Thoracic aorta (tissue), 2 donors: ENCODE measurements around the gene ST6GALNAC5. TPM values are rescaled to one million over a fixed set of nuclear protein-coding genes. Genes with fewer than 3 reads are reported as not detected.

Source experiments
- ATAC-seq: fragments of 150-250 bp; one replicate; pipeline ENCODE4 v1.8.0; 2017; ENCODE audit warnings: low read depth; ENCODE audit not compliant: insufficient number of reproducible peaks, low FRiP score
- DNase-seq: peaks from one replicate; pipeline ENCODE4 v3.0.0-alpha.2; 2020; ENCODE audit warnings: low spot score
- H3K27ac ChIP-seq, 2 donors: fragments of 200-600 bp; sonication (generic); 1 replicate in 1 of 2; 2 replicates in 1 of 2; pipeline ENCODE4 v1.5.1; 2016; ENCODE audit warnings: mild to moderate bottlenecking in 2 of 2, moderate library complexity in 2 of 2
- H3K27me3 ChIP-seq: fragments of 200-600 bp; sonication (generic); replicated peaks from 2 replicates; pipeline ENCODE4 v1.6.0; 2016; ENCODE audit warnings: mild to moderate bottlenecking; ENCODE audit not compliant: insufficient read depth
- H3K36me3 ChIP-seq: fragments of 200-600 bp; sonication (generic); one replicate; pipeline ENCODE4 v1.5.1; 2016
- H3K4me1 ChIP-seq, 2 donors: fragments of 200-600 bp; sonication (generic); 1 replicate in 1 of 2; 2 replicates in 1 of 2; pipeline versions ENCODE4 v1.5.1 to v1.6.0; 2016; ENCODE audit warnings: low read depth in 2 of 2, mild to moderate bottlenecking in 1 of 2; ENCODE audit not compliant: control insufficient read depth in 1 of 2
- H3K4me3 ChIP-seq: fragments of 200-600 bp; sonication (generic); 2 replicates; pipeline ENCODE4 v1.5.1; 2016; ENCODE audit warnings: mild to moderate bottlenecking
- H3K9me3 ChIP-seq: fragments of 200-600 bp; sonication (generic); 2 replicates; pipeline ENCODE4 v1.5.1; 2016
- total RNA-seq, 2 donors: library from RNA; depleted of rRNA; stranded (reverse); fragments of >200 nt; gene quantifications; one replicate each; pipeline versions ENCODE4 v1.1.0 to v1.2.3, GENCODE V29; 2016
- TF ChIP-seq, protein P1 (sequence below): fragments of 200-600 bp; sonication (generic); IDR thresholded peaks from one replicate; pipeline ENCODE4 v1.5.1; 2019; ENCODE audit warnings: antibody characterized with exemption

The ST6GALNAC5 gene
- total RNA-seq, 2 donors from 2014 or later: 7.2 to 19.8 TPM

DNA sequence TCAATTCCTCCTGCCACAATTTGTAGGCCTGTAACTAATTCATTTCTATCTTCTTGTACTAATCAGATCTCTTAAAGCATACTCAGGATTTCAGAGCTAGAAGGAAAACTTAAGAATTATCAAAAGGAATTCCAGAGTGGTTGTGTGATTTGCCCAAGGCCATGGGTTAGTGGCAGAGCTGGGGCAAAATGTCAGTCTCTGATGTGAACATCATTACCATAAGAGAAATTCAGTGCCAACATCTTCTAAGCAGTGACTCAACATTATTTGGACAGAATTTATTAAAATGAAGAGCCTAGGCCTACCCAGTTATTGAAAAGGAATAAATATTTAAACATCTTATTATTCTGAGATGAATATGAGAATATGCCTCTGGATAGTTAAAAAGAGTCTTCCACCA lies 14.5 kb downstream of the ST6GALNAC5 start:
- TF ChIP-seq, protein P1, sequence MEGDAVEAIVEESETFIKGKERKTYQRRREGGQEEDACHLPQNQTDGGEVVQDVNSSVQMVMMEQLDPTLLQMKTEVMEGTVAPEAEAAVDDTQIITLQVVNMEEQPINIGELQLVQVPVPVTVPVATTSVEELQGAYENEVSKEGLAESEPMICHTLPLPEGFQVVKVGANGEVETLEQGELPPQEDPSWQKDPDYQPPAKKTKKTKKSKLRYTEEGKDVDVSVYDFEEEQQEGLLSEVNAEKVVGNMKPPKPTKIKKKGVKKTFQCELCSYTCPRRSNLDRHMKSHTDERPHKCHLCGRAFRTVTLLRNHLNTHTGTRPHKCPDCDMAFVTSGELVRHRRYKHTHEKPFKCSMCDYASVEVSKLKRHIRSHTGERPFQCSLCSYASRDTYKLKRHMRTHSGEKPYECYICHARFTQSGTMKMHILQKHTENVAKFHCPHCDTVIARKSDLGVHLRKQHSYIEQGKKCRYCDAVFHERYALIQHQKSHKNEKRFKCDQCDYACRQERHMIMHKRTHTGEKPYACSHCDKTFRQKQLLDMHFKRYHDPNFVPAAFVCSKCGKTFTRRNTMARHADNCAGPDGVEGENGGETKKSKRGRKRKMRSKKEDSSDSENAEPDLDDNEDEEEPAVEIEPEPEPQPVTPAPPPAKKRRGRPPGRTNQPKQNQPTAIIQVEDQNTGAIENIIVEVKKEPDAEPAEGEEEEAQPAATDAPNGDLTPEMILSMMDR: no peak
- Histone ChIP-seq H3K36me3 (no peaks in the 10 kb centered on the region), H3K4me1 (no peaks in the 10 kb centered on the region), H3K9me3 (no peaks in the 10 kb centered on the region), H3K27me3 (no peaks in the 10 kb centered on the region), H3K27ac (no peak overlapping the region), H3K4me3 (no peak overlapping the region)
- ATAC-seq: no peak
- no peak for DNase-seq

DNA sequence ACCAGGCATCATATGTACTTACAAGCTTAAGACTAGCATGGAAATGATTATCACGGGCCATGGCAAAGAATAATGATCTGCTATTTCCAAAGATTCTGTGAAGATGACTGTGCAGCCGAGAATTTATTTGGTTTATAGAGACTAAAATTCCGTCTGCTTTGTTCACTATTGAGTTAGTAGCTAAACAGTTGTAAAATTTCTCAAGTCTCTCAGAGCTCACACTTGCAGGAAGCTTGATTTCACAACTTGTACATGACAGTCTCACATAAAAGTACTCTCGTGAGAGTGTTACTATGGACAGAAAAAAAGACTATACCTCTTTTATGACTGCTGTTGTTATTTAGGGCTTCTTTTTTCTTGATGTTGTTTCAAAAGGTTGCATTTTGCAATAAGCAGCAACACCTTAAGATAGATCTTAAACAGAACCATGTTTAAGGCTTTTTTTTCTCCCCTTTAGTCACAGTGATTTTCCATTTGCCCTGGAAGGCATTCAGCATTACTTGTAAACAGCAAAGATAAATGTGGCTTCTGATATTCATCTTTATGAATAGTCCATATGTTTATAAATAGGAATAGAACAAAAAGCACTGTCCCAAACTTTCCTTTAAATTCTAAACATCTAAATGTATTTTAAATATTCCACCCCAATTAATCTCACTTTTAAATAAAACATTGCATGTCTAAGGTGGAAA lies 24.8 kb downstream of the ST6GALNAC5 start:
- no peaks in the 10 kb centered on the region for H3K9me3 ChIP-seq
- DNase-seq: no peak
- H3K27ac ChIP-seq: no peak overlapping the region
- H3K36me3 ChIP-seq: no peaks in the 10 kb centered on the region
- H3K27me3 ChIP-seq: no peaks in the 10 kb centered on the region
- H3K4me1 ChIP-seq: no peaks in the 10 kb centered on the region
- TF ChIP-seq, protein P1: no peak
- no peak for ATAC-seq
- H3K4me3 ChIP-seq: no peak overlapping the region

DNA sequence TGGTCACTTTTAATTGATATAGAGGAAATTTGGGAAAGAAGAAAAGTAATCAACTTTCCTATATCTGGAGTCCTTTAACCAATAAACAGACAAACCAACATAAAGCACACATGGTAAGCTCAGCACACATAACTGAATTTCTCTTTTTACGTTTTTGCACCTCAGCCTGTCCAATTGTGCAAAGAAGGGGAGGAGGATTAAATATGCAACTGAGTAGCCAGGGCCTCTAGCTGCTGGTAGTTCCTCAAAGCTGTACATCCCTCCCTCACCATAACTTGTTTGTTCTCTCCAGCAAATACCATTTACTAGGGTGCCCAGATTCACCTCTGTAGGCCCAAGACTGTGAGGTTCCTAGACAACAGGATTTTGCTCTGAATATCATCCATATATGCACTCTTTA lies 25.4 kb downstream of the ST6GALNAC5 start:
- Histone ChIP-seq H3K4me1 (no peaks in the 10 kb centered on the region), H3K36me3 (no peaks in the 10 kb centered on the region), H3K27ac (no peak overlapping the region), H3K27me3 (no peaks in the 10 kb centered on the region), H3K9me3 (no peaks in the 10 kb centered on the region), H3K4me3 (no peak overlapping the region)
- TF ChIP-seq, protein P1: no peak
- ATAC-seq: no peak
- no peak for DNase-seq

DNA sequence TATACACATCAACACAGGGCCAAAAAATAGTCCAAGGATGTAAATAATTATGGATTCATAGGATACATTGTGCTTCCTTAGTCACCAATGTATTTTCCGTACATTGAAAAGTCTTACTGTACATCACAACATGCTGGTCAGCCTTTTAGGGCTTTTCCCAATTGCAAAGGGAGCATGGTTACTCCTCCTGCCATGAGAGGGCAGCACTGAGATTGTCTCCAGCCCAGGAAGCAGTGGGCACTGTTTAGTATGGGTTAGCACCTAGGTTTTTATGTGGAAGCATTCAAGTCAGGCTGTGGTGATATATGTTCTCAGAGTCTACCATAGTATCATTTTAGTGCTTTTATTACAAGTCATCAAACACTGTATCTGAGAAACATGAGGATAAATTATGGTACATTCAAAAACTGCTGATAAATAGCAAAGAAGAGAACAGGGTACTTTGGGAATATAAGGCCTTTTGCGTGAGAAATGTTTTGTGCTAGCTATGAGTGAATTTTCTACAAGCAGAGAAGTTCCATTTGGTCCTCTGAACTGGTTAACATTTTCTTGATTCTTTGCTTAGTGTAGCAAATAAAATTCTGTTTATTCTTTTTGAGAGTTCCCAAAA lies 34.0 kb downstream of the ST6GALNAC5 start:
- TF ChIP-seq, protein P1: no peak
- Histone ChIP-seq H3K4me3 (no peak overlapping the region), H3K27ac (no peak overlapping the region), H3K9me3 (no peaks in the 10 kb centered on the region), H3K27me3 (no peaks in the 10 kb centered on the region), H3K4me1 (no peaks in the 10 kb centered on the region), H3K36me3 (no peaks in the 10 kb centered on the region)
- ATAC-seq: no peak
- DNase-seq: no peak

DNA sequence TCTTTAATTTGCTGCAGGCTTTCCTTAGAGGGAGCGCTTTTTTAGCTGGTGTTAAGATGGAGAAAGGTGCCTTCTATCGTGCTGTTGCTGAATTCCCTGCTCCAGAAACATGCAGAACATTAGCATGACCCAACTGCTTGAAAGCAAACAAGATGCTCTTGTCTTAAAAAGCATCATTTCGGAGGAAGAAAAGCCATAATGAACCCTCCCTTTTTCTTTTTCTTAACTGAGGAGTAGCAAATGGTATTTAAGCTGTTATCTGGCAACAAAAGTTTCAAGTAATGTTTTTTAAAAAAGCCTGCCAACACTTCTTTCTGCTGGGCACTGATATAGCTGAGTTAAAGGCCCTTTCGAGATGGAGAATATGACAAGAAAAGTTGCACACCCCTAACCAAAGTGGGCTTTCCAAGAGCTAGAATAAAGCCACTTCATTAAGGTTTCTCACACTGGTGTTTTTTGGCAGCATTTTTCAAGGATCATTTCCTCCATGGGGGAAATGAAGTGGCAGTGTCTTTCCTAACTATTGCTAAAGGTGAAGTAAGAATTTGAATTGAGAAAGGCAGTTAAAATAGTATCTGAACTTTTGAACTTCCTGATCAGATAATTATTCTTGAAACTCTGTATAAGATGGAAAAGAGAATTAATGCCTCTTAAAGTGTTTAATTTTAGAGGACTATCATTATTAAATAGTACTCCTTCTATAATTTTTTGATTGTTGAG lies 38.8 kb downstream of the ST6GALNAC5 start:
- ATAC-seq: no peak
- TF ChIP-seq, protein P1: no peak
- H3K9me3 ChIP-seq: no peaks in the 10 kb centered on the region
- H3K4me3 ChIP-seq: no peak overlapping the region
- no peak overlapping the region for H3K27ac ChIP-seq
- H3K36me3 ChIP-seq: no peaks in the 10 kb centered on the region
- no peak for DNase-seq
- no peaks in the 10 kb centered on the region for H3K27me3 ChIP-seq
- H3K4me1 ChIP-seq: no peaks in the 10 kb centered on the region
